Prostate gland (tissue), 2 donors: ENCODE data around the gene KRT75. TPM values are rescaled to one million over a fixed set of nuclear protein-coding genes. Genes with fewer than 3 reads are reported as not detected.

Experiments
- DNase-seq: peaks from one replicate; pipeline ENCODE4 v3.0.0-alpha.2; 2019; ENCODE audit warnings: low spot score
- H3K27ac ChIP-seq, 2 donors: fragments of 200-600 bp; sonication (generic); 2 replicates each; pipeline ENCODE4 v1.5.1; 2017 to 2019
- H3K27me3 ChIP-seq: fragments of 200-600 bp; sonication (generic); replicated peaks from 2 replicates; pipeline ENCODE4 v1.5.1; 2019; ENCODE audit not compliant: insufficient read depth
- H3K36me3 ChIP-seq, 2 donors: fragments of 200-600 bp; sonication (generic); 1 replicate in 1 of 2; 2 replicates in 1 of 2; pipeline versions ENCODE4 v1.5.1 to v1.8.1; 2017 to 2019
- H3K4me1 ChIP-seq: fragments of 200-600 bp; sonication (generic); replicated peaks from 2 replicates; pipeline ENCODE4 v1.5.1; 2019
- H3K4me3 ChIP-seq, 2 donors: fragments of 200-600 bp; sonication (generic); 2 replicates each; pipeline ENCODE4 v1.5.1; 2017 to 2019
- H3K9me3 ChIP-seq: fragments of 200-600 bp; sonication (generic); 2 replicates; pipeline ENCODE4 v1.5.1; 2017
- POLR2A ChIP-seq: fragments of 450-650 bp; IDR thresholded peaks from one replicate; pipeline ENCODE4 v1.6.1; 2016; ENCODE audit warnings: antibody characterized with exemption, mild to moderate bottlenecking
- POLR2AphosphoS5 ChIP-seq: sonication (generic); formaldehyde crosslinking; IDR thresholded peaks from one replicate; pipeline ENCODE4 v1.6.1; 2017; ENCODE audit warnings: antibody characterized with exemption
- WGBS: methylation state at CpG from one replicate; pipeline ENCODE4 v1.1.5; 2018; 5-methylcytosine and 5-hydroxymethylcytosine counted together
- intact Hi-C: fragments of 100-400 bp; cut with DNase I; formaldehyde crosslinking; loops from one replicate; pipeline ENCODE4 v1.14.2; 2022
- total RNA-seq, 2 donors: library from RNA; depleted of rRNA; stranded (reverse); fragments of >200 nt; gene quantifications; one replicate each; pipeline ENCODE4 v1.1.0, GENCODE V29; 2016
- TF ChIP-seq, protein P1 (sequence below), 4 experiments: fragments of 200-600 bp in 2 of 4; fragments of 450-650 bp in 2 of 4; sonication (generic) in 2 of 4; IDR thresholded peaks; 1 replicate in 3 of 4; 2 replicates in 1 of 4; pipeline ENCODE4 v1.5.1; 2016 to 2019; ENCODE audit warnings: antibody characterized with exemption in 4 of 4, mild to moderate bottlenecking in 2 of 4, moderate library complexity in 2 of 4

KRT75 gene
- total RNA-seq, 2 donors from 2014 or later, result not detected

DNA sequence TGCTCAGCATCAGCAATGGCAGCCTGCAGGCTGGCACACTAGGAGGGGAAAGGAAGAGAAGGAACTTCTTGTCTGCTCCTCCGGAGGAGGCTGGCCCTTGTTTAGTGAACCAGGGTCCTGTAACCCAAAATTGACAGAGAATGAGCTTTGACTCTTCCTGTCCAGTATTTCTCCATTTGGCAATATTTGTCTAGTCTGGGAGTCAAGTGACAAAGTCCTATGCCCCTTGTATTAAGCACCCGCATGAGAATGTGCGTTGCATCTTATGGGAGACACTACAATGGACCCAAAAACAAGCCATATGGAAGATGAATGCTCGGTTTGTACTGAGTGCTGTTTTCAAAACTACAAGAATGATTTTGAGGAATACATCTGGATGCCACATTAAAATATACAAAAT is 35.7 kb upstream of the KRT75 start:
- no peak overlapping the region for H3K27ac ChIP-seq
- 86% methylated on average over 4 of the region's 4 CpGs for WGBS
- H3K4me3 ChIP-seq, result no peak overlapping the region
- no peaks in the 10 kb centered on the region for H3K27me3 ChIP-seq
- H3K36me3 ChIP-seq, result no peaks in the 10 kb centered on the region
- H3K4me1 ChIP-seq, result no peaks in the 10 kb centered on the region
- no peaks in the 10 kb centered on the region for H3K9me3 ChIP-seq
- DNase-seq, result no peak
- TF ChIP-seq POLR2A (no peak), POLR2AphosphoS5 (no peak)
- TF ChIP-seq, protein P1, sequence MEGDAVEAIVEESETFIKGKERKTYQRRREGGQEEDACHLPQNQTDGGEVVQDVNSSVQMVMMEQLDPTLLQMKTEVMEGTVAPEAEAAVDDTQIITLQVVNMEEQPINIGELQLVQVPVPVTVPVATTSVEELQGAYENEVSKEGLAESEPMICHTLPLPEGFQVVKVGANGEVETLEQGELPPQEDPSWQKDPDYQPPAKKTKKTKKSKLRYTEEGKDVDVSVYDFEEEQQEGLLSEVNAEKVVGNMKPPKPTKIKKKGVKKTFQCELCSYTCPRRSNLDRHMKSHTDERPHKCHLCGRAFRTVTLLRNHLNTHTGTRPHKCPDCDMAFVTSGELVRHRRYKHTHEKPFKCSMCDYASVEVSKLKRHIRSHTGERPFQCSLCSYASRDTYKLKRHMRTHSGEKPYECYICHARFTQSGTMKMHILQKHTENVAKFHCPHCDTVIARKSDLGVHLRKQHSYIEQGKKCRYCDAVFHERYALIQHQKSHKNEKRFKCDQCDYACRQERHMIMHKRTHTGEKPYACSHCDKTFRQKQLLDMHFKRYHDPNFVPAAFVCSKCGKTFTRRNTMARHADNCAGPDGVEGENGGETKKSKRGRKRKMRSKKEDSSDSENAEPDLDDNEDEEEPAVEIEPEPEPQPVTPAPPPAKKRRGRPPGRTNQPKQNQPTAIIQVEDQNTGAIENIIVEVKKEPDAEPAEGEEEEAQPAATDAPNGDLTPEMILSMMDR (IDR thresholded peaks at IDR 0.05), result no peak
- intact Hi-C loops, result no loop called here

DNA sequence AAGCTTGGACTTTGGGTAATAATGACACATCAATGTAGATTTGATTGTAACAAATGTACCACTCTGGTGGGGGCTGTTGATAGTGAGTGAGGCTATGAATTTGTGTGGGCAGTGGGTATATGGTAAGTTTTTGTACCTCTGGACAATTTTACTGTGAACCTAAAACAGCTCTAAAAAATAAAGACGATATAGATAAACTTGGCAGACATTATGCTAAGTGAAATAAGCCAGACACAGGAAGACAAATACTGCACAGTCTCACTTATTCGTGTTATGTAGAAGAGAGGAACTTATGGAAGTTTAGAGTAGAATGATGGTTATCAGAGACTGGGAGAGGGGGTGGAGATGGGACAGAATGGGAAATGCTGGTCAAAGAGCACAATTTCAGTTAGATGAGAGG is 30.7 kb upstream of the KRT75 start:
- Histone ChIP-seq H3K4me1 (no peaks in the 10 kb centered on the region), H3K9me3 (no peaks in the 10 kb centered on the region), H3K27me3 (no peaks in the 10 kb centered on the region), H3K36me3 (no peaks in the 10 kb centered on the region), H3K27ac (no peak overlapping the region), H3K4me3 (no peak overlapping the region)
- DNase-seq, result no peak
- TF ChIP-seq POLR2AphosphoS5 (no peak), POLR2A (no peak)
- TF ChIP-seq, protein P1 (IDR thresholded peaks at IDR 0.05), result no peak
- WGBS, result 32% methylated on average over 2 of the region's 2 CpGs
- intact Hi-C loops, result no loop called here

DNA sequence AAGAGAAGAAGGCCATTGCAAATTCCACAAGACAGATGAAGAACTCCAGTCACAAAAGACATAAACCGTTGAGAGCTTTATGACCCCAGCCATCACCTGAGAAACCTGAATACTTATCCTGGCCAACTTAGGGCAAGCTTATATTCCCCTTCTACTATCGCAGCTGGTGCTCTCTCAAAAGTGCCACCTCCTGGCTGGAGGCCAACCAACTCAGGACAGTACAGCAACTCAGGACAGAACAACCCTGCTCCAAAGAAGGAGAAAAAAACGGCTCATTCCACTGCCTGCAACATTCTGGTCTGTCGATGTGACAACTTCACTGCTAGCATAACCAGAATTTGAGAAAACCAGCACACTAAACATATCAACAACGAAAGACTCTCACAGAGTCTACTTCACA is 27.5 kb upstream of the KRT75 start:
- TF ChIP-seq, protein P1 (IDR thresholded peaks at IDR 0.05), result no peak
- no peak for TF ChIP-seq POLR2AphosphoS5
- no peak for TF ChIP-seq POLR2A
- no peaks in the 10 kb centered on the region for H3K27me3 ChIP-seq
- DNase-seq, result peak; percentile 19
- no peaks in the 10 kb centered on the region for H3K9me3 ChIP-seq
- H3K4me1 ChIP-seq, result no peaks in the 10 kb centered on the region
- no peak overlapping the region for H3K27ac ChIP-seq
- 42% methylated on average over 5 of the region's 5 CpGs for WGBS
- intact Hi-C loops, result no loop called here
- no peak overlapping the region for H3K4me3 ChIP-seq
- H3K36me3 ChIP-seq, result no peaks in the 10 kb centered on the region

DNA sequence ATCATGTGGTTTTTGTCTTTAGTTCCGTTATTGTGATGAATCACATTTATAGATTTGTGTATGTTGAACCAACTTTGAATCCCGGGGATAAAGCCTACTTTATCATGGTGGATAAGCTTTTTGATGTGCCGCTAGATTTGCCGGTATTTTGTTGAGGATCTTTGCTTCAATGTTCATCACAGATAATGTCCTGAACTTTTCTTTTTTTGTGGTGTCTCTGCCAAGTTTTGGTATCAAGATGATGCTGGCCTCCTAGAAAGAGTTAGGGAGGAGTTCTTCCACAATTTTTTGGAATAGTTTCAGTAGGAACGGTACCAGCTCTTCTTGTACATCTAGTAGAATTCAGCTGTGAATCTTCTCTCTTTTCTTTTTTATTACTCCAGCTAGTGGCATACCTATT is 24.7 kb upstream of the KRT75 start:
- Histone ChIP-seq H3K4me1 (no peaks in the 10 kb centered on the region), H3K4me3 (no peak overlapping the region), H3K9me3 (no peaks in the 10 kb centered on the region), H3K27me3 (no peaks in the 10 kb centered on the region), H3K36me3 (no peaks in the 10 kb centered on the region), H3K27ac (no peak overlapping the region)
- intact Hi-C loops, result no loop called here
- no peak for DNase-seq
- WGBS, result 75% methylated on average over 5 of the region's 5 CpGs
- TF ChIP-seq, protein P1 (IDR thresholded peaks at IDR 0.05), result no peak
- no peak for TF ChIP-seq POLR2A
- no peak for TF ChIP-seq POLR2AphosphoS5

DNA sequence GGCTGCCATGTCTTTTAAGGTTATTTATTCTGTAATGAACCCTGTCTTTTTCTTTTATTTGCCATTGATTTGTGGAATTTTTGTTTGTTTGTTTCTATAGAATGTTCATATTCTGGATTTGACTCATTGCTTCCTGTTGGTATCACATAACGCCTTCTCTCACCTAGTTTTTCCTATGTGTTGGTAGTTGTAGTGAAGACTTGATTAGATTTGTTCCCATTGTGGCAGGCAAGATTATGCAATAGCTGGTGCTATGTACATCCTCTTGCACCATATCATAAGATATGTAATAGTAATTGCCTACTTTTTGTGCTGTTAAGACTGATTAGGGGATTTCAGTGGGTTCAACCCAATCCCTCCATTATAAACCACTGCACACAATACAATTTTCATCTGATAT is 21.6 kb upstream of the KRT75 start:
- intact Hi-C loops, result no loop called here
- H3K27me3 ChIP-seq, result no peaks in the 10 kb centered on the region
- H3K36me3 ChIP-seq, result no peaks in the 10 kb centered on the region
- no peak overlapping the region for H3K27ac ChIP-seq
- no peaks in the 10 kb centered on the region for H3K4me1 ChIP-seq
- H3K4me3 ChIP-seq, result no peak overlapping the region
- no peaks in the 10 kb centered on the region for H3K9me3 ChIP-seq
- no peak for DNase-seq
- TF ChIP-seq, protein P1 (IDR thresholded peaks at IDR 0.05), result no peak
- no peak for TF ChIP-seq POLR2A
- WGBS, result 91% methylated on average over 1 of the region's 1 CpG
